Head of caudate nucleus (tissue), 42 donors: ENCODE data around the gene KRIT1.
"Not testable (repeated sequence)": the region's sequence is repeated elsewhere in the genome, so short reads cannot be mapped to it uniquely, and the experiment has no call there.

Source experiments
- DNase-seq, 42 donors: peaks; one replicate each; pipeline versions ENCODE4 v3.0.0 to v3.0.0-alpha.2; 2020 to 2021; ENCODE audit warnings: mixed read lengths in 7 of 42
- intact Hi-C: fragments of 100-400 bp; cut with DNase I; formaldehyde crosslinking; loops from one replicate; pipeline ENCODE4 v1.15.0; 2022

KRIT1 gene

GRCh38 chr7:92169529-92169928, 76.2 kb downstream of the KRIT1 start:
- intact Hi-C loops, DNase-seq: not testable (repeated sequence)

- intact Hi-C loops, result no loop called here
- DNase-seq, result no peak
These were observed 84.4 kb downstream of the KRIT1 start for GRCh38 chr7:92161271-92161670.

DNA sequence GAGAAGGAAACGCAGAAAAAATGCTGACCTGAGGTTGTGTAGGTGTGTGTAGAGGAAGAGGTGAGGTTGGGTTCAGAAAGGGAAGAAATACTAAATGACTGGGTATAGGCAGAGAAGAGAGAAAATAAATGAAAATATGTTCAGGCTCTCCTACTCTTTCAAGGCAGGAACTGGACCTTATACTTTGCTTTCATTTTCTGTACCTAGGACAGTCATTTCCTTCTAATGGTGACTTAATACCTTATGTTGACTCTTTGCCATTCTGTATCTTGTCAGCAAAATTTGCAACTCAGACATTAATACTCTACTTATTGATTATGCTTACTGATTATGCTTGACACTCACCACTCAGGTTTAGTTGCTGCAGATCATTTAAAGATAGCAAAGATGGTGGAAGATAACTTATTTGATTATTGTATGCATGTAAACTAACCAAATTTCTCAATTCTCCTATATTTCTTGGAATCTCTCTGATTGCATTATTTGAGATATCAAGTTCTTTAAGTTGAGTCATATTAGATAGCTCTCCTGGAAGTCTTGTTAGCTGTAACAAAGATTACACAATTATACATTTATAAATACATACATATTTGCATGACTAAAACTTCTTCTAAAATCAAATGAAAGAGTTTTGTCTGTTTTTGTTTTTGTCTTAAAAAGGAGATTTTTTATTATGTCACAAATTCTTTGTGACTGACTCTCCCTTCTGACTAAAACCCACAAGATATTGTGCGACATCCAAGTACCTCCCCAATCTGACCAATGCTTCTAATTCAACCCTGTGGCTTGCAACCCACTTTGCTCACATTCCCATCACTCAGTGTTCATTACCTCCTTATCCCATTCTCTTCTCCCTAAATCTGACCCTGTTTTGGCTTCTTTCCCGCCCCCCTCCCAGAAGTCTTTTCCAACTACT, 86.8 kb downstream of the KRIT1 start:
- DNase-seq, result no peak
- intact Hi-C loops, result no loop called here

- DNase-seq, result no peak
- intact Hi-C loops, result no loop called here
These were observed 88.7 kb downstream of the KRIT1 start for GRCh38 chr7:92156990-92157389.

- DNase-seq, result no peak
- intact Hi-C loops, result no loop called here
These were observed 90.5 kb downstream of the KRIT1 start for GRCh38 chr7:92155108-92155739.

DNA sequence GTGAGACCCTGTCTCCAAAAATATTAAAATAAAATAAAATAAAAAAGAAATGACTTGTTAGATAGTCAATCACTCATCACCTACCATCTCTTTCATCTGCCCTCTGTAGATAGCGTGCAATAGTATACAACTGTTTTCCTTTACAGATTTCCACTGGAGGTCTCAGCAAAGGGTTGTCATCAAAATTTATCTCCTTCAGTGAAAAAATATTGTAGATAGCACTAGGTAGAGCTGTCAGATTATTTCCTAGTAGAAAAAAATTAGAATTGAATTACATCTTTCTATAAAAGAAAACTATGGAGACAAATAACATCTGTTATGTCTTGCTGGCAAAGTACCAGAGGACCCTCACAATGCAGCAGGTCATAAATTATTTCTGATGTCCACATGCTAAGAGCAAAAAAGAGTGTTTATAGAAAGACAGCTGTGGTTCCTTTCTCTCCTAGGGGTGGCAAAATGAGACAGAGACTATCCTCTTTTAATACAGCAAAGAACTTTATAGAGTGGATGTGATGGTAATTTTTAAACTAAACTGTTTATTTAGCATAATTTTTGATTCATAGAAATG, 95.2 kb downstream of the KRIT1 start:
- intact Hi-C loops, result no loop called here
- DNase-seq, result no peak

- no peak for DNase-seq
- intact Hi-C loops, result no loop called here
These were observed 95.9 kb downstream of the KRIT1 start for GRCh38 chr7:92149736-92150239.
